ENCODE measurements around the gene KCNA10.

DNA sequence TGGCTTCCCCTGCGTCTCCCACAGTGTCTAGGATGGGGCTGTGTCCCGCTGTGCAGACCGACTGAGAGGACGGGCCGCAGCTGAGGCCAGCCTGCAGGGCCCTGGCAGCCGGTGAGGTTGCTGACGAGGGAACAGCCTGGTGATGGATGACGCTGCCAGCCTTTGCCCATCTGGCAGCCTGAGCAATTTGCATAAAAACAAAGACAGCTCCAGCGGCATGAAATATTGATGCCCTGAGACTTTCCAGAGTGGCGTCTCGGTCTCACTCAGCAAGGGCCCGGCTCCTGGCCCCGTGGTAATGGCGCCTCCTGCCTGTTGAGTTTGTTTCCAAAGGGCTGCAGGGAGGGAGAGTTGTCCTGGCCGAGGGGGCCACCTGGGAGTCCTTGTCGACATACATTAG lies 19.1 kb upstream of the KCNA10 start:
- TF ChIP-seq ZNF138 (CRISPR knock-in tag; conservative IDR thresholded peaks at IDR 0.05) (no peak), ZNF512 (CRISPR knock-in tag; IDR thresholded peaks at IDR 0.05; ENCODE audit: borderline replicate concordance) (no peak), CTCF (IDR thresholded peaks at IDR 0.05) (no peak)
- TF ChIP-seq, protein P1, sequence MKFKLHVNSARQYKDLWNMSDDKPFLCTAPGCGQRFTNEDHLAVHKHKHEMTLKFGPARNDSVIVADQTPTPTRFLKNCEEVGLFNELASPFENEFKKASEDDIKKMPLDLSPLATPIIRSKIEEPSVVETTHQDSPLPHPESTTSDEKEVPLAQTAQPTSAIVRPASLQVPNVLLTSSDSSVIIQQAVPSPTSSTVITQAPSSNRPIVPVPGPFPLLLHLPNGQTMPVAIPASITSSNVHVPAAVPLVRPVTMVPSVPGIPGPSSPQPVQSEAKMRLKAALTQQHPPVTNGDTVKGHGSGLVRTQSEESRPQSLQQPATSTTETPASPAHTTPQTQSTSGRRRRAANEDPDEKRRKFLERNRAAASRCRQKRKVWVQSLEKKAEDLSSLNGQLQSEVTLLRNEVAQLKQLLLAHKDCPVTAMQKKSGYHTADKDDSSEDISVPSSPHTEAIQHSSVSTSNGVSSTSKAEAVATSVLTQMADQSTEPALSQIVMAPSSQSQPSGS (CRISPR knock-in tag; IDR thresholded peaks at IDR 0.05; ENCODE audit: borderline replicate concordance, low read depth), result no peak

Data from WTC11 (cell line).